ENCODE data around the gene PAFAH2. TPM values are rescaled to one million over a fixed set of nuclear protein-coding genes. Genes with fewer than 3 reads are reported as not detected.

Gene PAFAH2
- total RNA-seq, 8 experiments from 2014 or later: 6.0 to 11.8 (median 8.9) TPM

DNA sequence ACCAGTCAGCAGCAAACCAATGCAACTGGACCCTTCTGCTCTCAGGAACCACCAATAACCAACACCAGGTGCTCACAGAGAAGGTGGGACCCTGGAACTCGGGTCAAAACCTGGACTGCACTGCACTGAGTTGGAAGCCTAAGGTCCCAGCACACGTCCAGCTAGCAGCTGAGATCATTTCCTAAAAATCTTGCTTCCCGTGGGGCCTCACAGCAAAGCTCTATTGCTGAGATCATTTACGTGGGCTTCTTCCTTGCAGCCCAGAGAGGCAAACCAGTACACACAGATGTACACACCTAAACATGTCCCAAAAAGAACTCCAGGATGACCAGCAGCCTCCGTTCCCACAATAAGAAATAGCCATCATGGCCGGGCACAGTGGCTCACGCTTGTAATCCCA, 68.8 kb downstream of the PAFAH2 start:
- WGBS, 10 experiments: 57 to 100% (median 88%) methylated on average over 1 to 7 of the region's 7 CpGs; no CpG with 5 or more reads in 2 of the 10 experiments
- in situ Hi-C loops (cut with MboI; ENCODE audit: low pct_unique_long_range_greater_than_20kb in 2 of 9, low sequenced_read_pairs in 9 of 9, unreplicated experiment in 9 of 9): no loop called here
- no peak for ATAC-seq (replicated peaks in 6 of 8)
- H3K4me3 ChIP-seq: no peak overlapping the region
- peak overlapping the region; percentile 89 to 91 for H3K27ac ChIP-seq
- H3K4me1 ChIP-seq (replicated peaks in 1 of 2): peaks cover 50 to 59% of the 10 kb centered on the region in 2 donors

GRCh38 chr1:25927521-25928265, 70.2 kb downstream of the PAFAH2 start:
- Histone ChIP-seq H3K4me1 (replicated peaks in 1 of 2) (peaks cover 49 to 59% of the 10 kb centered on the region in 2 donors), H3K27ac (peak overlapping the region; percentile 89 to 91), H3K4me3 (no peak overlapping the region)
- 0 to 61% (median 25%) methylated on average over 1 to 5 of the region's 5 CpGs; no CpG with 5 or more reads in 5 of the 10 experiments for WGBS, 10 experiments
- in situ Hi-C loops (cut with MboI; ENCODE audit: low pct_unique_long_range_greater_than_20kb in 2 of 9, low sequenced_read_pairs in 9 of 9, unreplicated experiment in 9 of 9): no loop called here
- ATAC-seq (replicated peaks in 6 of 8): peak in 5 of 8 experiments; percentile 74 to 85 (median 80)

DNA sequence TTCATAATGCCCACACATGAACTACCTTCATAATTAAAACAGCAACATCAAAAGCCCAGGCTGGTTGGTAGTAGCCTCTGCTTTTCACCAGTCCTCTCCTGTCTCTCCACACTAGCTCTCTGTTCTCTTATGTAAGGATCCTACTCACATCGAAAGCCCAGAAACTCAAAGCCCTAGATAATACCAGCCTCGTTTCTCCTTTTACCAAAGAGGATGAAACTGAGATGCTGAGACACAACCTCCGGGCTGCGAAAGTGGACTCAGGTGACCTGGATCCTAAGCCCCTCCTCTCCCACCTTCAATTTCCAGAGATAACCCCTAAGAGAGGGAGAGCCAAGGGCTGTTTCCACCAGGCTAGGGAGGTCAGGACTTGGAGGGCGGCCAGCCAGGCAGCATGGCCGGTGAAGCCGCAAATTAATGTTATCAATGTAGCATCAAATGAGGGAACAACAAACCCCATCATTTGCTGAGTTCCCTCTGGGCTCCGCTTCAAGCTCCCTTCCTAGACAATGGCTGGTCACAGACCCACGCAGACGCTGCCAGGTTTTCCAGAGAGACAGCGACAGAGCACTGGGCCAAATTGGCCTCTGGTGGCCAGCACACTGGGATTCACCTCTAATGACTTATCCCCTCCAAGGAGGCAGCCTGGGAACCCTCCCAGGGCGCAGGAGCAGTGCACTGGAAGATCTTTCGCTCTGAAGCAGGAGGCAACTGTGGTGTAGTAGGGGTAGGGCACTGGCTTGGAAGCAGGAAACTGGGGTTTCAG, 70.9 kb downstream of the PAFAH2 start:
- 58 to 79% (median 72%) methylated on average over 2 to 12 of the region's 13 CpGs; no CpG with 5 or more reads in 2 of the 10 experiments for WGBS, 10 experiments
- H3K4me1 ChIP-seq (replicated peaks in 1 of 2): peaks cover 56 to 63% of the 10 kb centered on the region in 2 donors
- in situ Hi-C loops (cut with MboI; ENCODE audit: low pct_unique_long_range_greater_than_20kb in 2 of 9, low sequenced_read_pairs in 9 of 9, unreplicated experiment in 9 of 9): no loop called here
- ATAC-seq (replicated peaks in 6 of 8): peak in 5 of 8 experiments; percentile 49 to 57 (median 53)
- H3K27ac ChIP-seq: peak overlapping the region; percentile 89 to 91
- no peak overlapping the region for H3K4me3 ChIP-seq

GRCh38 chr1:25924454-25924853, 73.4 kb downstream of the PAFAH2 start:
- in situ Hi-C loops (cut with MboI; ENCODE audit: low pct_unique_long_range_greater_than_20kb in 2 of 9, low sequenced_read_pairs in 9 of 9, unreplicated experiment in 9 of 9): no loop called here
- Histone ChIP-seq H3K4me1 (replicated peaks in 1 of 2) (peaks cover 63 to 74% of the 10 kb centered on the region in 2 donors), H3K4me3 (no peak overlapping the region), H3K27ac (no peak overlapping the region)
- ATAC-seq (replicated peaks in 6 of 8): no peak
- 43 to 100% (median 87%) methylated on average over 2 of the region's 2 CpGs for WGBS, 10 experiments

- peak overlapping the region; percentile 12 to 32 (median 21) for H3K4me3 ChIP-seq
- WGBS, 10 experiments: 3 to 40% (median 10%) methylated on average over 1 to 16 of the region's 32 CpGs; no CpG with 5 or more reads in 2 of the 10 experiments
- peak overlapping the region; percentile 15 to 67 for H3K27ac ChIP-seq
- in situ Hi-C loops (cut with MboI; ENCODE audit: low pct_unique_long_range_greater_than_20kb in 2 of 9, low sequenced_read_pairs in 9 of 9, unreplicated experiment in 9 of 9): no loop called here
- peaks cover 60 to 68% of the 10 kb centered on the region in 2 donors for H3K4me1 ChIP-seq (replicated peaks in 1 of 2)
- peak in 7 of 8 experiments; percentile 22 to 77 (median 42) for ATAC-seq (replicated peaks in 6 of 8)
Observed at GRCh38 chr1:25922971-25923552, 74.8 kb downstream of the PAFAH2 start.

- H3K4me3 ChIP-seq: peak overlapping the region; percentile 12 to 32 (median 21)
- H3K4me1 ChIP-seq (replicated peaks in 1 of 2): peaks cover 57 to 65% of the 10 kb centered on the region in 2 donors
- ATAC-seq (replicated peaks in 6 of 8): peak; percentile 56 to 86 (median 73)
- in situ Hi-C loops (cut with MboI; ENCODE audit: low pct_unique_long_range_greater_than_20kb in 2 of 9, low sequenced_read_pairs in 9 of 9, unreplicated experiment in 9 of 9): no loop called here
- H3K27ac ChIP-seq: peak overlapping the region; percentile 15 to 67
- 8 to 48% (median 20%) methylated on average over 2 to 14 of the region's 49 CpGs for WGBS, 10 experiments
Observed at GRCh38 chr1:25922056-25922970, 75.5 kb downstream of the PAFAH2 start.

DNA sequence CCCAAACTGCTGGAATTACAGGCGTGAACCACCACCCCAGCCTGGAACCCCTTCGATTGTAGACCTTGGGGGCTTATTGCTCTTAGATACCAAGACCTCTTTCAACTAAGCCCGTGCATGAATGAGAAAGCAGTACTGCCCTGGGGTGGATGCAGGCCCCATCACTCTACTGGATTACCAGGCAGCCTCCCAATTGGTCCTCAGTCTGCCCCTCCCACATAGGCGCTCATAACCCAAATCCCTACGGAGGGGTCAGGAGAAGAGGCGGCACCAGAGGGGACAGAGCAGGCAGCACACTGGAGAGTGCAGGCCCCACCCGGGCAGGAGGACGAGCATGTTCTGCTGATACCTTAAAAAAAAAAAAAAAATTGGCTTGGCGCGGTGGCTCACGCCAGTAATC, 79.2 kb downstream of the PAFAH2 start:
- peaks cover 35 to 40% of the 10 kb centered on the region in 2 donors for H3K4me1 ChIP-seq (replicated peaks in 1 of 2)
- in situ Hi-C loops (cut with MboI; ENCODE audit: low pct_unique_long_range_greater_than_20kb in 2 of 9, low sequenced_read_pairs in 9 of 9, unreplicated experiment in 9 of 9): no loop called here
- H3K27ac ChIP-seq: no peak overlapping the region
- no peak for ATAC-seq (replicated peaks in 6 of 8)
- WGBS, 10 experiments: 80 to 100% (median 87%) methylated on average over 1 to 8 of the region's 11 CpGs; no CpG with 5 or more reads in 4 of the 10 experiments
- no peak overlapping the region for H3K4me3 ChIP-seq

DNA sequence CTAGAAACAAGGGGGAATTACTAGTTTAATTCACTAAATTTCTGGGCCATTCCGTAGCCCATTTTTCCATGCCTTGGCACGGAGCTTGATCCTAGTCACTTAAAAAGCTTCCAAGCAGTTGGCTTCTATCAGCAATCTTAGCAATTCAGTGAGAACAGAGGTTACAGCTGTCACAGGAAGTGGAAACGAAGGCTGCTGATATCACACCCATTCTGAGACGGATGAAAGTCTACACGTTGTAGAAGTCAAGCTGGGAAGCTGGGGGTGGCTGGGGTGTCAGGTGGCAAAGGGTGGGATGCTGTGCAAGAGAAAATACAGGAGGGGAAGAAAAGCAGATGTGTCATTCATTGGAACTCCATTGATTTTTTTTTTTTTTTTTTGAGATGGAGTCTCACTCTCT, 79.9 kb downstream of the PAFAH2 start:
- H3K4me3 ChIP-seq: no peak overlapping the region
- ATAC-seq (replicated peaks in 6 of 8): peak in 2 of 8 experiments; percentile 7 to 15

DNA sequence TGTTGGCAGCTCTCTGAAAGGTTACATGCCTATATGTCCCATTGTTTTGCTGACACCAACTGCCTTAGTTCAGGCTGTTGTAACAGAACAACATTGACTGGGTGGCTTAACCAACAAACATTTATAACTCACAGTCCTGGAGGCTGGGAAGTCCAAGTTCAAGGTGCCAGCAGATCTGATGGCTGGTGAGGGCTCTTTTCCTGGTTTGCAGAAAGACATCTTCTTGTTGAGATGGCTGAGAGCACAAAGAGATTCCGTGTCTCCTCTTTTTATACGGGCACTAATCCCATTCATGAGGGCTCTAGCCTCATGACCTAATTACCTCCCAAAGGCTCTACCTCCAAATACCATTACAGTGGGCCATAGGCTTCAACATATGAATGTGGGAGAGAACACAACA, 81.4 kb downstream of the PAFAH2 start:
- peaks cover 13 to 18% of the 10 kb centered on the region in 2 donors for H3K4me1 ChIP-seq (replicated peaks in 1 of 2)
- no peak for ATAC-seq (replicated peaks in 6 of 8)
- H3K27ac ChIP-seq: no peak overlapping the region
- no peak overlapping the region for H3K4me3 ChIP-seq
- WGBS, 10 experiments: 76 to 100% (median 83%) methylated on average over 2 of the region's 2 CpGs; no CpG with 5 or more reads in 5 of the 10 experiments
- in situ Hi-C loops (cut with MboI; ENCODE audit: low pct_unique_long_range_greater_than_20kb in 2 of 9, low sequenced_read_pairs in 9 of 9, unreplicated experiment in 9 of 9): no loop called here

More for the DNA sequence above, 79.9 kb downstream of the PAFAH2 start:
- peak overlapping the region in 1 of 2 donors; percentile 2 for H3K27ac ChIP-seq
- peaks cover 28 to 34% of the 10 kb centered on the region in 2 donors for H3K4me1 ChIP-seq (replicated peaks in 1 of 2)
- 0 to 82% (median 60%) methylated on average over 1 to 4 of the region's 5 CpGs; no CpG with 5 or more reads in 3 of the 10 experiments for WGBS, 10 experiments
- in situ Hi-C loops (cut with MboI; ENCODE audit: low pct_unique_long_range_greater_than_20kb in 2 of 9, low sequenced_read_pairs in 9 of 9, unreplicated experiment in 9 of 9): no loop called here

GRCh38 chr1:25914074-25914995, 83.5 kb downstream of the PAFAH2 start:
- no peak overlapping the region for H3K27ac ChIP-seq
- in situ Hi-C loops (cut with MboI; ENCODE audit: low pct_unique_long_range_greater_than_20kb in 2 of 9, low sequenced_read_pairs in 9 of 9, unreplicated experiment in 9 of 9): no loop called here

GRCh38 chr1:25913206-25913605, 84.7 kb downstream of the PAFAH2 start:
- Histone ChIP-seq H3K27ac (no peak overlapping the region), H3K4me1 (replicated peaks in 1 of 2) (peaks cover 7 to 12% of the 10 kb centered on the region in 2 donors), H3K4me3 (no peak overlapping the region)
- ATAC-seq (replicated peaks in 6 of 8): no peak
- in situ Hi-C loops (cut with MboI; ENCODE audit: low pct_unique_long_range_greater_than_20kb in 2 of 9, low sequenced_read_pairs in 9 of 9, unreplicated experiment in 9 of 9): no loop called here

More at GRCh38 chr1:25914074-25914995, 83.5 kb downstream of the PAFAH2 start:
- peak in 2 of 8 experiments; percentile 29 to 36 for ATAC-seq (replicated peaks in 6 of 8)
- H3K4me3 ChIP-seq: no peak overlapping the region
- peaks cover 11 to 12% of the 10 kb centered on the region in 2 donors for H3K4me1 ChIP-seq (replicated peaks in 1 of 2)
- 60 to 100% (median 93%) methylated on average over 1 to 3 of the region's 3 CpGs; no CpG with 5 or more reads in 1 of the 10 experiments for WGBS, 10 experiments
